Nucleus accumbens (tissue), 56 donors: ENCODE results near the gene DOC2A.

ENCODE experiments used
- DNase-seq, 56 donors: peaks; one replicate each; lab custom pipeline; 2025; lab: John Stamatoyannopoulos, UW

Gene DOC2A

DNA sequence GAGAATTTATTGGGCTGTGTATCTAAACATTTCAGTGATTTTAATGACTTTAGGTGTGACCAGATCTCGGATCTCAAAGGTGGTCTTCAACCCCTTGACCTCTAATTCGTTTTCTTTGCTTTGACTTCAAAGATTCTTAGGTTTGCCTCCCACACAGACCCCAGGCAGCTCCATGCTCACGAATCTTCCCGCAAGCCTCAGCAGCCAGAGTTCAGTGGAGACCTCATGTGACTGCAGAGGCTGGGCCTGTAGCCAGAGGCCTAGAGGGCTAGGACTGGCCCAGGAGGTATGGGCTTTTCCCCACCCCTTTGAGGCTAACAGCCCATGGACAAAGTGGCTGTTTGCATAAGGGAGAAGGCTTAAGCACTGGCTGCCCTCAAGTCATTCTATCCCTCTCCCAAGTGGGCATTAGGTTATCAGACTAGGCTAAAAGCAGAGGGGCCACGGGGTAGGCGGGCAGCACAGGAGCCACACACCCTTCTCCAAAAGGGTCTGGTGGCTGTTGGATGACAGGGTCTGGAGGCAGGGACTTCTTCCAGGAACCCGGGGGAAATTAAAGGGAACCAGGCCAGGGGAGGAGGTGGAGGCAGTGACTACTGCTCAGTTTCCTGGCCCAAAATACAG is 18.4 kb downstream of the DOC2A start:
- no peak for DNase-seq

DNA sequence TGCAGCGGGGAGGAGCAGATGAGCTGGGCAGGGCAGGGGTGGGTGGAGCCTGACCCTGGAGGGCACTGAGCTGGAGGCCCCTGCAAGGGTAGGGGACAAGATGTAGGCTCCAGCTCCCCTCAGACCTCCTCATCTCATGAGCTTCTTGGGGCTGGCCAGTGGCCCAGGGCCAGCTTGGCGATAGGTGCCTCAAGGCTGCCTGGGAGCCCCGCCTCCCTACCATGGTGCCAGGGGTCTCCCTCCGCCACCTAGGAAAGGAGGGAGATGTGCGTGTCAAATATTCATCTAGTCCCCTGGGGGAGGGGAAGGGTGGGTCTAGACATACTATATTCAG is 19.3 kb downstream of the DOC2A start:
- no peak for DNase-seq

DNA sequence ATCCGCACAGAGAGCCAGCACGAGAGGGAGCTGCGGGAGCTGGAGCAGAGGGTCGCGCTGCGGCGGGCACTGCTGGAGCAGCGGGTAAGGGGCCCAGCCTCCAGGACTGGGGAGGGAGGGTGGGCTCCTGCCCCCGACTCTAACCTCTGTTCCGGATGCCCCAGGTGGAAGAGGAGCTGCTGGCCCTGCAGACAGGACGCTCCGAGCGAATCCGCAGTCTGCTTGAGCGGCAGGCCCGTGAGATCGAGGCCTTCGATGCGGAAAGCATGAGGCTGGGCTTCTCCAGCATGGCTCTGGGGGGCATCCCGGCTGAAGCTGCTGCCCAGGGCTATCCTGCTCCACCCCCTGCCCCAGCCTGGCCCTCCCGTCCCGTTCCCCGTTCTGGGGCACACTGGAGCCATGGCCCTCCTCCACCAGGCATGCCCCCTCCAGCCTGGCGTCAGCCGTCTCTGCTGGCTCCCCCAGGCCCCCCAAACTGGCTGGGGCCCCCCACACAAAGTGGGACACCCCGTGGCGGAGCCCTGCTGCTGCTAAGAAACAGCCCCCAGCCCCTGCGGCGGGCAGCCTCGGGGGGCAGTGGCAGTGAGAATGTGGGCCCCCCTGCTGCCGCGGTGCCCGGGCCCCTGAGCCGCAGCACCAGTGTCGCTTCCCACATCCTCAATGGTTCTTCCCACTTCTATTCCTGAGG is 19.8 kb downstream of the DOC2A start:
- no peak for DNase-seq

DNA sequence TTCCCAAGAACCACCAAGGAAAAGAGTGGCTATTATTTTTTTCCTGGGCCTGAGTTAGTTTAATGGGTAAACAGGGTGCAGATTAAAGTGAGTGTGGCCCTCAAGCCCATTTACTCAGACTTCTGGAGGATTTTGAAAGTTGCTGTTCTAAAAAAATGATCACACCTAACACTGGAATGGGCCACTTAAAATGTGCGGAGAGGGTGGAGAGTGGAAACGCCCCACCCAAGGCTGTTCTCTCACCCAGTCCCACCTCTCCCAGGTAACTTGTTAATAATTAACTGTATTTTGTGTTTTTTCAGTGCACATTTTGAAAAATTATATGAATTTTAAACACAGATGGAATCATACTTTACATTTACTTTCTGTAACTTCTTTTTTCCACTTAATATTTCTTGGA is 20.8 kb downstream of the DOC2A start:
- no peak for DNase-seq

DNA sequence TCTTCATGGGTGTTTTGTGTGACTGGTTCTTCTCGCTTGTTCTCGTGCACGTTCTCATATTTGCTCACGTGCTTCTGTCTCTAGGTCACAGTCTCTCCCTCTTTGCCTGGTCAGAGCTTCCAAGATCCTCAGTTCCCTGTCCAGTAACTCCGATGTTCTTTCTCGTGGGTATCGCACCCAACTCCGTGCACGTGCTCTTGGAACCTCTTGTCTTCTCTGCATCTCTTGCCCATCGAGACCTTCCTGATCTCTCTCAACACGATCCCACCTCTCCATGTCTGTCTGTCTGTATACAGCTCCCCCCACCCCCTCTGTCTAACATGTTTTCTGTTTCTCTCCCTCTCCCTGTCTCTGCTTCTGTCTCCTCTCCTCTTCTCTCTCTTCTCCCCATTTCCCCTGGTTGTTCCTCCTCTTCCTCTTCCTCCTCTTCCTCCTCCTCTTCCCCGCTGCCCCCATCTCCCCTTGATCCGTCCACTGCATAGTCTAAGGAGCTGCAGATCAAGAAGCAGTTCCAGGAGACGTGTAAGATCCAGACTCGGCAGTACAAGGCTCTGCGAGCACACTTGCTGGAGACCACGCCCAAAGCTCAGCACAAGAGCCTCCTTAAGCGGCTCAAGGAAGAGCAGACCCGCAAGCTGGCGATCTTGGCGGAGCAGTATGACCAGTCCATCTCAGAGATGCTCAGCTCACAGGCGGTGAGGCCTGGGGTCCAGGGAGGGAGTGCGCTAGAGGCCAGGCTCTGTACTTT is 21.5 kb downstream of the DOC2A start:
- DNase-seq: no peak

DNA sequence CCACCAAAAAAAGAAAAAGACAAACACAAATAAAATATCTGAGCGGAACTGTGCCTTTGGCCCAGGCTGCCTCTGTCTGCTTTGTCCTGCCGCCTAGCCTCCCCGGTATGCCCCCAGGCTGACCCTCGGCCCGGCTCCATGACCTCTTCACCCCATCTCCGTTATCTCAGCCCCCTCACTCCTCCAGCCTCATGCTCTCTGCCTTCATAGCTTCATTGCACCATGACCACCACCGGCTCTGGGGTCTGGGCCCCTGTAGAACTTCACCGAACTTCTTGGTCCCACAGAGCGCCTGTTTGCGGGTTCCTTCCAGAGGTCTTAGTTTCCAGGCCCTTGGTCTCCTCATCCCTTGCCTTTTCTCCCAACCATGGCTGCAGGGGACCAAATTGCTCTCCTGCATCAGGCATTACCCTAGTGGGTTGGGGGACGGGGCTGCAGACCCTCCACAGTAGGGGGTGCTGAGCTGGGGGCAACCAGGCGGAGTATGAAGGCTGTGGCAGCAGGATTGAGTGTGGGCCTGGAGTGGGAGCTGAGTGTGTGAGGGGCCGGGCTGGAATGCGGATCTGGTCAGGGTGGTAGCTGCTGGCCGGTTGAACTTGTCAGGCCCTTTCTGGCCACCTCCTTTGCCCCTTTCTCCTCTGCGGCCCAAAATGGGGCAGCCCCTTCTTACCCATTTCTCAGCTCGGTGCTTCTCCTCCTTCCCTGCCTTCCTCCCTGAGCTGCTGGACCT is 22.3 kb downstream of the DOC2A start:
- no peak for DNase-seq

DNA sequence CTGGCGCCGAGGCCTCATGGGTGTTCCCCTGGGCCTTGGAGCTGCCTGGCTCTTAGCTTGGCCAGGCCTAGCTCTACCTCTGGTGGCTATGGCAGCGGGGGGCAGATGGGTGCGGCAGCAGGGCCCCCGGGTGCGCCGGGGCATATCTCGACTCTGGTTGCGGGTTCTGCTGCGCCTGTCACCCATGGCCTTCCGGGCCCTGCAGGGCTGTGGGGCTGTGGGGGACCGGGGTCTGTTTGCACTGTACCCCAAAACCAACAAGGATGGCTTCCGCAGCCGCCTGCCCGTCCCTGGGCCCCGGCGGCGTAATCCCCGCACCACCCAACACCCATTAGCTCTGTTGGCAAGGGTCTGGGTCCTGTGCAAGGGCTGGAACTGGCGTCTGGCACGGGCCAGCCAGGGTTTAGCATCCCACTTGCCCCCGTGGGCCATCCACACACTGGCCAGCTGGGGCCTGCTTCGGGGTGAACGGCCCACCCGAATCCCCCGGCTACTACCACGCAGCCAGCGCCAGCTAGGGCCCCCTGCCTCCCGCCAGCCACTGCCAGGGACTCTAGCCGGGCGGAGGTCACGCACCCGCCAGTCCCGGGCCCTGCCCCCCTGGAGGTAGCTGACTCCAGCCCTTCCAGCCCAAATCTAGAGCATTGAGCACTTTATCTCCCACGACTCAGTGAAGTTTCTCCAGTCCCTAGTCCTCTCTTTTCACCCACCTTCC is 23.3 kb downstream of the DOC2A start:
- DNase-seq: no peak

DNA sequence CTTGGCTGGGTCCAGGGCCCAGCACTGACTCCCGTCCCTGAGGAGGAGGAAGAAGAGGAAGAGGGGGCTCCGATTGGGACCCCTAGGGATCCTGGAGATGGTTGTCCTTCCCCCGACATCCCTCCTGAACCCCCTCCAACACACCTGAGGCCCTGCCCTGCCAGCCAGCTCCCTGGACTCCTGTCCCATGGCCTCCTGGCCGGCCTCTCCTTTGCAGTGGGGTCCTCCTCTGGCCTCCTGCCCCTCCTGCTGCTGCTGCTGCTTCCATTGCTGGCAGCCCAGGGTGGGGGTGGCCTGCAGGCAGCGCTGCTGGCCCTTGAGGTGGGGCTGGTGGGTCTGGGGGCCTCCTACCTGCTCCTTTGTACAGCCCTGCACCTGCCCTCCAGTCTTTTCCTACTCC is 23.9 kb downstream of the DOC2A start:
- DNase-seq: no peak

DNA sequence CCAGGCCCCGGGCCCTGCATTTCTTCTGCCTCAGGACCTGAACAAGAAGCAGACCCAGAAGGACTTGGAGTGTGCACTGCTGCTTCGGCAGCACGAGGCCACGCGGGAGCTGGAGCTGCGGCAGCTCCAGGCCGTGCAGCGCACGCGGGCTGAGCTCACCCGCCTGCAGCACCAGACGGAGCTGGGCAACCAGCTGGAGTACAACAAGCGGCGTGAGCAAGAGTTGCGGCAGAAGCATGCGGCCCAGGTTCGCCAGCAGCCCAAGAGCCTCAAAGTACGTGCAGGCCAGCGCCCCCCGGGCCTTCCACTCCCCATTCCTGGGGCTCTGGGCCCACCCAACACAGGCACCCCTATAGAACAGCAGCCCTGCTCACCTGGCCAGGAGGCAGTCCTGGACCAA is 24.6 kb downstream of the DOC2A start:
- DNase-seq: no peak

DNA sequence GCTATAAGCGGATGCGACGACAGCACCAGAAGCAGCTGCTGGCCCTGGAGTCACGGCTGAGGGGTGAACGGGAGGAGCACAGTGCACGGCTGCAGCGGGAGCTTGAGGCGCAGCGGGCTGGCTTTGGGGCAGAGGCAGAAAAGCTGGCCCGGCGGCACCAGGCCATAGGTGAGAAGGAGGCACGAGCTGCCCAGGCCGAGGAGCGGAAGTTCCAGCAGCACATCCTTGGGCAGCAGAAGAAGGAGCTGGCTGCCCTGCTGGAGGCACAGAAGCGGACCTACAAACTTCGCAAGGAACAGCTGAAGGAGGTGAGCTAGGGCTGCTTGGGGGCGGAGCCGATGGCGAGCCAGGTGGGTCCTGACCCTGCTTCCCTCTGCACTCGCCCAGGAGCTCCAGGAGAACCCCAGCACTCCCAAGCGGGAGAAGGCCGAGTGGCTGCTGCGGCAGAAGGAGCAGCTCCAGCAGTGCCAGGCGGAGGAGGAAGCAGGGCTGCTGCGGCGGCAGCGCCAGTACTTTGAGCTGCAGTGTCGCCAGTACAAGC is 25.5 kb downstream of the DOC2A start:
- DNase-seq: no peak

DNA sequence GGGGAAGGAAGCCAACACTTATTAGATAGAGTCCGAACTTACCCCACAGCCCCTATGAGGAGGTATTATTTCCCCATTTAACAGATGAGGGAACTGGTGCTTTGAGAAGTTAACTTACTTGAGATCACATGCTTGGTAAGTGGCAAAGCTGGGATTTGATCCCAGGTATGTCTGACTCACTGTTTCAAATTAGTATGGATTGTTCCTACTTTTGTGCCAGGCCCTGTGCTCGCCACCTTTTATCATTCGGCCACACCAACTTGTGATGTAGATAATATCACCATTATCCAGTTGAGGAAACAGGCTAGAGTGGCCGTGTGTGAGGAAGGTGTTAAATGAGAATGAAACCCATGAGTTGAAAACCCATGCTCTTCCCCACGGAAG is 26.1 kb downstream of the DOC2A start:
- DNase-seq: no peak

DNA sequence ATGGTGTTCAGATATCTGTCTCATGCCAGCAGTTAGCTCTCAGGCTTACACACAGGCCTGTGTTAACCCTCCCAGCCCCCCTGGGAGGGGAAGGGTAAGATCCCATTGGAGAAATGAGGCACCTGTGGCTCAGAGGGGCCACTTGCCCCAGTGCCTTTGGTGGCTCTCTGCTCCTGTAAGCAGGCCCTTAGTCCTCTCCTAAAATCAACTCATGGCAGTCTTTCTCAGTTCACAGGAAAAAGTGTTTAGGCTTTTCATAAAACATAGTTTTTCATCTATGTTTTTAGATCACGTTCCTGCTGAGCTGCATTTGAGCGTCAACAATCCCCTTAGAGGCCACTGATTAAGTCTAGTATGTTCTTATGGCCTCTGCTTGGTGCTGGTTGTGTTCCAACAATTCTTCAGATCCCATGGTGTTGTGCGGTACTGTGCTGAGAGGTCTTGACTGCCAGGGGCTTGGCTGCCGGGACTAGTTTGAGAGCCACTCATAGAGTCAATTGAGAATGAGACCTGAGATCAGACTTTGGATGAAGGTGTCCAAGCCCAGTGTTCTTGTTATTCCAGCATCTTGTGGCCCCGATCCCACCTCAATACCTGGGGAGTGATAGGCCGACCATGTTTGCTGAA is 26.6 kb downstream of the DOC2A start:
- DNase-seq: no peak

DNA sequence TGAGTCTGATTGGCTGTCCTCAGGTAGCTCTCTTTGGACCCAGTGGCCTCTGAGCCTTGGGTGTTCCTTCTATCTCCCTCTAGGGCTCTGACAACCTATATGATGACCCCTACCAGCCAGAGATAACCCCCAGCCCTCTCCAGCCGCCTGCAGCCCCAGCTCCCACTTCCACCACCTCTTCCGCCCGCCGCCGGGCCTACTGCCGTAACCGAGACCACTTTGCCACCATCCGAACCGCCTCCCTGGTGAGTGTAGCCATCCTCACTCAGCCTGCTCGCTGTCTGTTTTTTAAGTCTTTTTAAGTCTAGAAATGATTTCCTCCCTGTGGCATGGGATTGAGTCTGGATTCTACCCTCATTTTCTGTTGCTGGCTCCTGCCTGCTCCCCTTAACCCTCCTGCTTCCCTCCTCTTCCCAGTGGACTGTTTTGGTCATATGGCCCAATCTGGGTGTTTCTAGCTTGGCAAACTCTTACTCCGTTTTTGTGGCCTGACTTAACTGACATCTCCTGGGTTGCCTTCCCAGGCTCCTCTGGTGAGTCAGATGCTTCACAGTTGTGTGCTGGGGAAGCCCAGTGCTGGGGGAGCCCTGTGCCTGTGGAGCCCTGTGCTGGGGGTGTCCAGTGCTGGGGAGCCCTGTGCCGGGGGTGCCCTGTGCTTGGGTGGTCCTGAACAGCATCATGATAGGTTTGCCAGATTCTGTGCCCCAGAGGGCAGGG is 27.2 kb downstream of the DOC2A start:
- no peak for DNase-seq

DNA sequence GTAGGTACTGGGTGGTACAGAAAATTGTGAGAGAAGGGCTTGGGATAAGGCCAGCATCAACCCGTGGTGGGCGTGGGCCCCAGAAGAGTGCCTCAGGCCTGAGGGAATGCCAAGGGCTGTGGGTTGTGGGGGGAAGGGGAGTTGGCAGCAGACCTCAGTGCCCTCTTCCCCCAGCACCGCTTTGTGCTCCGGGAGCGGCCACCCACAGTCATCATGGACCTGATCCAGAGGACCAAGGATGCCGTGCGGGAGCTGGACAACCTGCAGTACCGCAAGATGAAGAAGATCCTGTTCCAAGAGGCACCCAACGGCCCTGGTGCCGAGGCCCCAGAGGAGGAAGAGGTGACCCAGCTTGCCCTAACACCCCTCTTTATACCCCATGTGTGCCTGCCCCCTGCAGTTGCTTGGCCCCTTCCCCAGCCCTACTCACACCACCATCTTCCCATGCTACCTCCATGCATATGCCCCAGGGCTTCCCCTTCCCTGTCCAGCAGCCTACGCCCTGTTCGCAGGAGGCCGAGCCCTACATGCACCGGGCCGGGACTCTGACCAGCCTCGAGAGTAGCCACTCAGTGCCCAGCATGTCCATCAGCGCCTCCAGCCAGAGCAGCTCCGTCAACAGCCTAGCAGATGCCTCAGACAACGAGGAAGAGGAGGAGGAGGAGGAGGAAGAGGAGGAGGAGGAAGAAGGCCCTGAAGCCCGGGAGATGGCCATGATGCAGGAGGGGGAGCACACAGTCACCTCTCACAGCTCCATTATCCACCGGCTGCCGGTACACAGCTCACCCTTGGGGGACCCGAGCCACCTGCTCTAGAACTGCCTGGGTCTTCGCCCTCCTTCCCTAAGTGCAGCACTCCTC is 28.0 kb downstream of the DOC2A start:
- no peak for DNase-seq

DNA sequence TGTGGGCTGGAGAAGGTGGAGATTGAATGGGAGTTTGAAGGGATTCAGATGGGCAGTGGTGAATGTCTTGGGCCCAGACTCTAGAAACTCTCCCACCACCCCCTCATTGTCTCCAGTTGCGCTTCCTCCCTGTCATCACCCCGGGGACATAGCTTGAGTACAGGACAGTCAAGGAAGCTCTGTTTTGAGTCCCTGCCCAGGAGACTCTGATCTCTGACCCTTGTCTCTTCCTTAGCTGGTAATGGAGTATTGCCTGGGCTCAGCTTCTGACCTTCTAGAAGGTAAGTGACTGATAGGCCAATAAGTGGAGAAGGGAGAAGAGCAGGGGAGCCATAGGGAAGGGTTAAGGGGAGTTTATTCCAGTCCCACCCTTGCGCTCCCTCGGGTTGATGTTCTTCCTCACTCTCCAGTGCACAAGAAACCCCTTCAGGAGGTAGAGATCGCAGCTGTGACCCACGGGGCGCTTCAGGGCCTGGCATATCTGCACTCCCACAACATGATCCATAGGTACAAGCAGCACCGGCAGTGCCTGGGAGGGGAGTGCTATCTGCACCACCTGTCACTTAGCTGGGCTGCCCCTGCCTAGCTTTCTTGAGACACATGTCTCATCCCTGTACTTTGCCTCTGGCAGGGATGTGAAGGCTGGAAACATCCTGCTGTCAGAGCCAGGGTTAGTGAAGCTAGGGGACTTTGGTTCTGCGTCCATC is 32.1 kb downstream of the DOC2A start:
- DNase-seq: no peak

DNA sequence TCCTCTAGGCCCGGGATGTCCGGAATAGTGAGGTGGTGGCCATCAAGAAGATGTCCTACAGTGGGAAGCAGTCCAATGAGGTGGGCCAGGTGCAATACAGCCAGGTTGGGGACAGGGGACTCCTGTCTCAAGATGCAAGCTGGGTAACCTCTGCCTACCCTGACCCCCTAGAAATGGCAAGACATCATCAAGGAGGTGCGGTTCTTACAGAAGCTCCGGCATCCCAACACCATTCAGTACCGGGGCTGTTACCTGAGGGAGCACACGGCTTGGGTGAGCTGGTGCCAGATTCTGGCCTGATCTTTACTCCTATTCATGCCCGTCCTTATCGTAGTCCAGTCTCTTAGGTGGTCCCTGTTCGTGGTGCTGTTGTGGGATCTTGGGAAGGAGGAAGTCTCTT is 32.7 kb downstream of the DOC2A start:
- DNase-seq: no peak

DNA sequence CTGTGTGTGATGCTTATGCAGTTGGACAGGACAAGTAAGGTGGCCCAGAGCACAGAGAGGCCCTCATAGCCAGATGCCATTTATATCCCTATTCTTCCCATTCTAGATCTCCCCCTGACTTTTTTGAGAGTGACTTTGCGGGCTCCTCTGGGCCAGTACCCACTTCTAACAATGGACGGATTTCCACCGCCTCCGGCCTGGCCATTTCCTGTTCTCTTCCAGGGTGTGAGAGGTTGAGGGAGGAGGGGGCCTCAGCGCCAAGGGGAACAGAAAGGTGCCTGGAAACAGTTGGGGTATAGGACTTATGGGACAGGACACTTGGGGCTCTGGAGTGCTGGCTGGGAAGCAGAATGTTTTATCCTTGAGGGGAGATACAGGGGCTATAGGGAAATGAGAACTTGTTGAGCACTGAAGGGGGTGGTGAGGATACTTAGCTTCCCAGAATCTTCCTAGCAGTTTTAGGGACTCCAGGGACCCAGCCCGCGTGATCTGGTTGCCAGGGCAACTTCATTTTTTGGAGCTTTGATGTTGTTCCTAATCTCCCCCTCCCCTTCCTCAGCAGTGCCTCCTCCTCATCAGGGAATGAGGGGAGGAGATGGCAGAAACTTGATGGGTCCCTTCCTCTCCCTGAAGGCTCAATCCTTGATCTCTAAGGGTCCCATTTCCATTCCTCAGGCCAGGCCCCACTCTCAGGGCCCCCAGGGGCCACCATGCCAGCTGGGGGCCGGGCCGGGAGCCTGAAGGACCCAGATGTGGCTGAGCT is 33.6 kb downstream of the DOC2A start:
- peak in 2 of 56 donors; percentile 8 to 26 for DNase-seq
